SK-MEL-5 (cell line): ENCODE results near the gene BEAN1. TPM values are rescaled to one million over a fixed set of nuclear protein-coding genes. Genes with fewer than 3 reads are reported as not detected.
A peak's percentile ranks its signal among the peaks of the same experiment; 100 is the strongest.

Source experiments
- DNase-seq: peaks from one replicate; pipeline ENCODE4 v3.0.0-alpha.2; 2016; ENCODE audit warnings: low read depth, low spot score
- in situ Hi-C: cut with HindIII; loops from 2 replicates; pipeline ENCODE4 v1.10.0; 2016; ENCODE audit warnings: low sequenced_read_pairs, high pct_unique_total_duplicates, low pct_unique_long_range_greater_than_20kb
- total RNA-seq: library from RNA; depleted of rRNA; stranded (reverse); fragments of >200 nt; shearing (Covaris generic); gene quantifications from 2 replicates; pipeline ENCODE4 v1.2.3, GENCODE V29; 2014

The BEAN1 gene
- total RNA-seq, 1 experiment from 2014 or later, result not detected

GRCh38 chr16:66409156-66409555 lies 17.9 kb upstream of the BEAN1 start:
- no peak for DNase-seq
- in situ Hi-C loops, result no loop called here

GRCh38 chr16:66412182-66412581 lies 14.9 kb upstream of the BEAN1 start:
- in situ Hi-C loops, result no loop called here
- DNase-seq, result no peak

GRCh38 chr16:66414891-66415290 lies 12.2 kb upstream of the BEAN1 start:
- no peak for DNase-seq
- in situ Hi-C loops, result no loop called here

GRCh38 chr16:66416136-66416535 lies 11.0 kb upstream of the BEAN1 start:
- peak; percentile 27 for DNase-seq
- in situ Hi-C loops, result no loop called here

GRCh38 chr16:66416939-66417700 lies 10.0 kb upstream of the BEAN1 start:
- no peak for DNase-seq
- in situ Hi-C loops, result no loop called here

GRCh38 chr16:66418165-66418962 lies 8.7 kb upstream of the BEAN1 start:
- no peak for DNase-seq

GRCh38 chr16:66419527-66419926 lies 7.6 kb upstream of the BEAN1 start:
- in situ Hi-C loops, result no loop called here
- DNase-seq, result peak; percentile 27

More at GRCh38 chr16:66418165-66418962, 8.7 kb upstream of the BEAN1 start:
- in situ Hi-C loops, result no loop called here

- in situ Hi-C loops, result no loop called here
- DNase-seq, result no peak
Observed at GRCh38 chr16:66420396-66420795, 6.7 kb upstream of the BEAN1 start.

GRCh38 chr16:66421891-66422290 lies 5.2 kb upstream of the BEAN1 start:
- DNase-seq, result no peak

GRCh38 chr16:66422366-66422765 lies 4.7 kb upstream of the BEAN1 start:
- in situ Hi-C loops, result no loop called here
- no peak for DNase-seq

More at GRCh38 chr16:66421891-66422290, 5.2 kb upstream of the BEAN1 start:
- in situ Hi-C loops, result no loop called here

- in situ Hi-C loops, result no loop called here
- no peak for DNase-seq
Observed at GRCh38 chr16:66423177-66423576, 3.9 kb upstream of the BEAN1 start.

GRCh38 chr16:66425651-66426050 lies 1.4 kb upstream of the BEAN1 start:
- in situ Hi-C loops, result no loop called here
- DNase-seq, result no peak

- no peak for DNase-seq
- in situ Hi-C loops, result no loop called here
Observed at GRCh38 chr16:66426112-66427035, 721 bp upstream of the BEAN1 start.

- DNase-seq, result no peak
- in situ Hi-C loops, result no loop called here
Observed at GRCh38 chr16:66427871-66428681, 981 bp downstream of the BEAN1 start.

- in situ Hi-C loops, result no loop called here
- no peak for DNase-seq
Observed at GRCh38 chr16:66428682-66429251, 1.7 kb downstream of the BEAN1 start.

- in situ Hi-C loops, result no loop called here
Observed at GRCh38 chr16:66429290-66429962, 2.3 kb downstream of the BEAN1 start.

More at GRCh38 chr16:66429290-66429962, 2.3 kb downstream of the BEAN1 start:
- DNase-seq, result no peak
